Mesenchymal stem cell (in vitro differentiated cells and primary cell): Measurements from ENCODE around the gene CEP57.

Source experiments
- DNase-seq: peaks from one replicate; pipeline ENCODE4 v3.0.0-alpha.2; 2013
- H2AFZ ChIP-seq: one replicate; pipeline ENCODE4 v1.6.1; 2013; ENCODE audit warnings: low read depth, mild to moderate bottlenecking, control low read depth, inconsistent platforms, low read length, moderate library complexity
- H2AK5ac ChIP-seq: 2 replicates; pipeline ENCODE4 v1.6.1; 2013; ENCODE audit warnings: low read length, moderate library complexity, mild to moderate bottlenecking, inconsistent platforms; ENCODE audit not compliant: severe bottlenecking
- H2BK120ac ChIP-seq: one replicate; pipeline ENCODE4 v1.6.1; 2013; ENCODE audit warnings: low read depth, mild to moderate bottlenecking, inconsistent platforms, low read length, moderate library complexity
- H2BK12ac ChIP-seq, 2 experiments: one replicate each; pipeline ENCODE4 v1.6.1; 2013; ENCODE audit warnings: inconsistent platforms in 2 of 2, low read length in 2 of 2, mild to moderate bottlenecking in 2 of 2, moderate library complexity in 2 of 2, control low read depth in 1 of 2
- H2BK15ac ChIP-seq: one replicate; pipeline ENCODE4 v1.6.1; 2013; ENCODE audit warnings: mild to moderate bottlenecking, low read depth, inconsistent platforms; ENCODE audit not compliant: poor library complexity, severe bottlenecking
- H2BK5ac ChIP-seq: 2 replicates; pipeline ENCODE4 v1.6.1; 2013; ENCODE audit warnings: low read depth, mild to moderate bottlenecking, low read length, control low read depth, inconsistent platforms; ENCODE audit not compliant: poor library complexity, severe bottlenecking
- H3K14ac ChIP-seq, 2 experiments: one replicate each; pipeline ENCODE4 v1.6.1; 2013; ENCODE audit warnings: inconsistent platforms in 2 of 2, low read length in 2 of 2, control low read depth in 1 of 2, mild to moderate bottlenecking in 1 of 2, moderate library complexity in 1 of 2
- H3K18ac ChIP-seq, 2 experiments: one replicate each; pipeline ENCODE4 v1.6.1; 2013; ENCODE audit warnings: inconsistent platforms in 2 of 2, low read length in 2 of 2, control low read depth in 1 of 2, low read depth in 1 of 2, mild to moderate bottlenecking in 1 of 2
- H3K23ac ChIP-seq, 2 experiments: one replicate each; pipeline ENCODE4 v1.6.1; 2013; ENCODE audit warnings: inconsistent platforms in 2 of 2, low read length in 2 of 2, mild to moderate bottlenecking in 2 of 2, moderate library complexity in 2 of 2, control low read depth in 1 of 2
- H3K27ac ChIP-seq: 2 replicates; pipeline ENCODE4 v1.5.1; 2013; ENCODE audit warnings: mild to moderate bottlenecking, moderate library complexity, low read length, control low read depth, inconsistent platforms; ENCODE audit not compliant: poor library complexity, severe bottlenecking
- H3K27me3 ChIP-seq, 2 experiments: 2 replicates each; pipeline versions ENCODE4 v1.6.1 to v1.7.0; 2013; ENCODE audit warnings: low read length in 2 of 2, mild to moderate bottlenecking in 2 of 2, moderate library complexity in 2 of 2, control low read depth in 1 of 2, inconsistent platforms in 1 of 2; ENCODE audit not compliant: control insufficient read depth in 1 of 2, insufficient read depth in 1 of 2
- H3K36me3 ChIP-seq, 2 experiments: 2 replicates each; pipeline versions ENCODE4 v1.6.1 to v1.7.0; 2013; ENCODE audit warnings: low read length in 2 of 2, control low read depth in 1 of 2, inconsistent platforms in 1 of 2, low read depth in 1 of 2, mild to moderate bottlenecking in 1 of 2; ENCODE audit not compliant: insufficient read depth in 2 of 2, control insufficient read depth in 1 of 2
- H3K4ac ChIP-seq, 2 experiments: one replicate each; pipeline ENCODE4 v1.6.1; 2013; ENCODE audit warnings: inconsistent platforms in 2 of 2, low read length in 2 of 2, mild to moderate bottlenecking in 2 of 2, moderate library complexity in 2 of 2, control low read depth in 1 of 2, low read depth in 1 of 2
- H3K4me1 ChIP-seq: 2 replicates; pipeline ENCODE4 v1.6.1; 2013; ENCODE audit warnings: low read depth, low read length, control low read depth; ENCODE audit not compliant: control insufficient read depth, insufficient read depth
- H3K4me2 ChIP-seq: 2 replicates; pipeline ENCODE4 v1.6.1; 2013; ENCODE audit warnings: low read length, mild to moderate bottlenecking, inconsistent platforms; ENCODE audit not compliant: poor library complexity, severe bottlenecking
- H3K4me3 ChIP-seq, 2 experiments: 2 replicates each; pipeline versions ENCODE4 v1.5.1 to v1.7.0; 2013; ENCODE audit warnings: low read length in 2 of 2, mild to moderate bottlenecking in 2 of 2, control low read depth in 1 of 2, low read depth in 1 of 2; ENCODE audit not compliant: insufficient read depth in 1 of 2
- H3K79me1 ChIP-seq: replicated peaks from 2 replicates; pipeline ENCODE4 v1.6.1; 2013; ENCODE audit warnings: mild to moderate bottlenecking, control low read depth, low read length, inconsistent platforms; ENCODE audit not compliant: poor library complexity, severe bottlenecking
- H3K9ac ChIP-seq: 2 replicates; pipeline ENCODE4 v1.7.0; 2013; ENCODE audit warnings: mild to moderate bottlenecking, low read length, moderate library complexity
- H3K9me3 ChIP-seq: 2 replicates; pipeline ENCODE4 v1.7.0; 2013; ENCODE audit warnings: mild to moderate bottlenecking, low read length; ENCODE audit not compliant: control insufficient read depth
- H4K8ac ChIP-seq: one replicate; pipeline ENCODE4 v1.6.1; 2013; ENCODE audit warnings: inconsistent platforms, mild to moderate bottlenecking, low read length, moderate library complexity
- H4K91ac ChIP-seq: one replicate; pipeline ENCODE4 v1.6.1; 2013; ENCODE audit warnings: mild to moderate bottlenecking, low read length, inconsistent platforms
- WGBS: methylation state at CpG from one replicate; pipeline ENCODE4 v1.1.7; 2013; ENCODE audit warnings: mixed read lengths; 5-methylcytosine and 5-hydroxymethylcytosine counted together

Gene CEP57

DNA sequence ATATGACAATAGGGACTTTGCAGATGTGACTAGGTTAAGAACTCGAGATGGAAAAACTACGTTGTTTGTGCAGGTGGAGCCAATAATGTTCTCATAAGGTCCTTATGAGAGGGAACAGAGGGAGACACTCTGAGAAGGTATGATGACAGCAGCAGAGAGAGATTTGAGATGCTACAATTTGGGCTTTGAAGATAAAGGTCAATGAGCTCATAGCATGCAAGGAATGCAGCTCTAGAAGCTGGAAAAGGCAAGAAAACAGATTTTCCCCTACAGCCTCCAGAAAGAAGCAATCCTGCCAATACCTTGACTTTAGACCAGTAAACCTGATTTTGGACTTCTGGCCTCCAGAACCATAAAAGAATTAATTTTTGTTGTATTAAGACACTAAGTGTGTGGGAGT, 21.8 kb upstream of the CEP57 start:
- Histone ChIP-seq H3K79me1 (no peaks in the 10 kb centered on the region), H3K23ac (no peak overlapping the region)

DNA sequence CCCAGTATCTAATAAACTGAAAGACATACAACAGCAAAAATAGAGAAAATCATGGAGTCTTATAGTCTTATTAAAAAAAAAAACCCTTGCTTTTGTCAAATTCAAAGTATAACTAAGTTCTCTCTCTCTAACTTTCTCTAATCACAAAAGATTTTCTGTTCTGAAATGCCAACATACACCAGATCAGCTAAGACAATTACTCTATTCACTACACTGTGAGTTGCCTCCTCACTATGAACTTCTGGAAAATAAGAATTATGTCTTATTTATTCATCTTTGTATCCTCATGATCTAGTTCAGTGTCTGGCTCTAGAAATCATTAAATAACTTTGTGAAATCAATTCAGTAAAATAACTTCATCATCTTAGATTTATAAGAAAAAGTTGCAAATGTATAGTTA, 13.4 kb upstream of the CEP57 start:
- no peak overlapping the region for H2AFZ ChIP-seq
- H3K79me1 ChIP-seq, result no peaks in the 10 kb centered on the region
- no peak overlapping the region for H3K18ac ChIP-seq
- no peak for DNase-seq
- no peak overlapping the region for H3K4me3 ChIP-seq
- no peaks in the 10 kb centered on the region for H3K27me3 ChIP-seq
- no peaks in the 10 kb centered on the region for H3K9me3 ChIP-seq
- H2BK12ac ChIP-seq, result no peak overlapping the region
- H2BK120ac ChIP-seq, result no peak overlapping the region
- no peak overlapping the region for H3K23ac ChIP-seq
- H3K4me2 ChIP-seq, result no peak overlapping the region
- H3K4me1 ChIP-seq, result no peaks in the 10 kb centered on the region
- no peak overlapping the region for H2BK15ac ChIP-seq
- H2BK5ac ChIP-seq, result no peak overlapping the region
- H3K27ac ChIP-seq, result no peak overlapping the region
- H3K9ac ChIP-seq, result no peak overlapping the region
- no peak overlapping the region for H3K14ac ChIP-seq
- H3K4ac ChIP-seq, result no peak overlapping the region
- H2AK5ac ChIP-seq, result no peak overlapping the region
- no peak overlapping the region for H4K8ac ChIP-seq
- no peak overlapping the region for H4K91ac ChIP-seq
- peaks cover 0 to 97% of the 10 kb centered on the region in 2 experiments for H3K36me3 ChIP-seq

More for the DNA sequence above, 21.8 kb upstream of the CEP57 start:
- no peak overlapping the region for H3K27ac ChIP-seq
- no peak overlapping the region for H3K18ac ChIP-seq
- peaks cover 0 to 32% of the 10 kb centered on the region in 2 experiments for H3K36me3 ChIP-seq
- no peak overlapping the region for H3K14ac ChIP-seq
- no peak overlapping the region for H3K4me2 ChIP-seq
- no peak overlapping the region for H2BK120ac ChIP-seq
- no peak overlapping the region for H2BK12ac ChIP-seq
- H4K91ac ChIP-seq, result no peak overlapping the region
- no peak overlapping the region for H3K4me3 ChIP-seq
- no peaks in the 10 kb centered on the region for H3K9me3 ChIP-seq
- H2BK15ac ChIP-seq, result no peak overlapping the region
- no peak overlapping the region for H2BK5ac ChIP-seq
- no peaks in the 10 kb centered on the region for H3K4me1 ChIP-seq
- H2AK5ac ChIP-seq, result no peak overlapping the region
- no peaks in the 10 kb centered on the region for H3K27me3 ChIP-seq
- no peak overlapping the region for H3K4ac ChIP-seq
- H2AFZ ChIP-seq, result no peak overlapping the region
- no peak overlapping the region for H4K8ac ChIP-seq
- H3K9ac ChIP-seq, result no peak overlapping the region
- WGBS, result 88% methylated on average over 2 of the region's 2 CpGs
- DNase-seq, result no peak

DNA sequence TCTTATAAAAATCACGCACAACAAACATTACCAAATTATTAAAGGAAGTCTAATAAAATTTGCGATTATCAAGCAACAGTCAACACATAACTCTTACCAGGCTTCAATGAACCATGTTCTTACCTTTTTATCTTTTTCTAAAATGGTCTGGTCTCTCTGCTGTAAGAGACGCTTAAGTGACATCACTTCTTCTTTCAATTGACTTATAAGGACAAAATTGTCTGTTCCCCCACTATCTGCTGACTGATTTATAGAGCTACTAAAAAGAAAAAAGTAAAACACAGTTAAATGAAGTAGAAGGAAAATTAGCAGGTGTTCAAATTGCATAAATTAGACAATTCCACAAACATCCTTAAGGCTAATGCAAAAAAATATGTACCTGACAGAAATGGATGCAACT, 11.6 kb upstream of the CEP57 start:
- Histone ChIP-seq H3K4me2 (no peak overlapping the region), H3K27me3 (no peaks in the 10 kb centered on the region), H3K79me1 (peaks cover 3% of the 10 kb centered on the region), H3K14ac (no peak overlapping the region), H3K23ac (no peak overlapping the region), H3K9me3 (no peaks in the 10 kb centered on the region), H3K9ac (no peak overlapping the region), H3K36me3 (peaks cover 0 to 100% of the 10 kb centered on the region in 2 experiments), H2AFZ (no peak overlapping the region), H2AK5ac (no peak overlapping the region), H2BK120ac (no peak overlapping the region), H3K4ac (no peak overlapping the region), H2BK12ac (no peak overlapping the region), H4K8ac (no peak overlapping the region), H3K27ac (no peak overlapping the region), H2BK5ac (no peak overlapping the region), H3K18ac (no peak overlapping the region), H2BK15ac (no peak overlapping the region), H4K91ac (no peak overlapping the region), H3K4me3 (no peak overlapping the region), H3K4me1 (no peaks in the 10 kb centered on the region)
- WGBS, result 100% methylated on average over 3 of the region's 3 CpGs
- no peak for DNase-seq

DNA sequence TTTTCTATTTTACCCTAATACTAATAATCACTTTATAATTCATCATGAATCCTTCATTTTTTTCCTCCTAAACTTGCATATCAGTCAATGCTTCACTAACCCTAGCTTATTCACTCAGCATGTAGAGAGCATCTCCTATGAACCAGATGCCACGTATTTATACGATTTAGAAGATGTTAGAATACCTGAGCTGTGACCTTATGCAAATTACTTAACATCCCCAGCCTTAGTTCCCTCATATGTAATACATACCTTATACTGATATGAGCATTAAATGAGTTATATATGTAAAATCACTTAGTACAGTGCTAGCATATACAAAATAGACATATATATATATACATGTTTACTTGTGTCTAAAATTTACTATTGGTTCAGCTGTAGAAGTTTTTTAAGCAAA, 9.8 kb upstream of the CEP57 start:
- Histone ChIP-seq H3K27me3 (no peaks in the 10 kb centered on the region), H2BK15ac (no peak overlapping the region), H3K23ac (no peak overlapping the region), H3K4ac (no peak overlapping the region), H2BK12ac (no peak overlapping the region), H3K9me3 (no peaks in the 10 kb centered on the region), H3K14ac (no peak overlapping the region), H3K27ac (no peak overlapping the region), H2BK120ac (no peak overlapping the region), H4K91ac (no peak overlapping the region), H3K18ac (no peak overlapping the region), H3K79me1 (peaks cover 13% of the 10 kb centered on the region), H3K4me3 (no peak overlapping the region), H2BK5ac (no peak overlapping the region), H3K9ac (no peak overlapping the region), H3K4me1 (no peaks in the 10 kb centered on the region), H3K4me2 (no peak overlapping the region), H4K8ac (no peak overlapping the region), H2AK5ac (no peak overlapping the region), H2AFZ (no peak overlapping the region), H3K36me3 (peaks cover 0 to 99% of the 10 kb centered on the region in 2 experiments)
- DNase-seq, result no peak
- WGBS, result 100% methylated on average over 2 of the region's 2 CpGs
